Upper lobe of left lung (tissue), 6 donors: Measurements from ENCODE around the gene DR1. TPM values are rescaled to one million over a fixed set of nuclear protein-coding genes. Genes with fewer than 3 reads are reported as not detected.

ENCODE experiments used
- ATAC-seq, 2 donors: fragments of 200-7000 bp; cut with Tn5 transposase; one replicate each; pipeline ENCODE4 v1.9.1; 2022; ENCODE audit warnings: mild to moderate bottlenecking in 2 of 2, moderate library complexity in 2 of 2; ENCODE audit not compliant: low FRiP score in 2 of 2
- DNase-seq, 2 donors: peaks; one replicate each; pipeline ENCODE4 v3.0.0-alpha.2; 2019 to 2020
- H3K27ac ChIP-seq, 4 donors: fragments of 200-600 bp; sonication (generic); one replicate each; pipeline ENCODE4 v1.5.1; 2016 to 2019
- H3K27me3 ChIP-seq, 4 donors: fragments of 200-600 bp; sonication (generic); one replicate each; pipeline ENCODE4 v1.5.1; 2017 to 2019
- H3K36me3 ChIP-seq, 4 donors: fragments of 200-600 bp; sonication (generic); one replicate each; pipeline ENCODE4 v1.5.1; 2016 to 2019
- H3K4me1 ChIP-seq, 4 donors: fragments of 200-600 bp; sonication (generic); one replicate each; pipeline ENCODE4 v1.5.1; 2018 to 2019
- H3K4me3 ChIP-seq, 4 donors: fragments of 200-600 bp; sonication (generic); one replicate each; pipeline ENCODE4 v1.5.1; 2017 to 2019; ENCODE audit warnings: mild to moderate bottlenecking in 2 of 4, moderate library complexity in 1 of 4
- H3K9me3 ChIP-seq, 4 donors: fragments of 200-600 bp; sonication (generic); one replicate each; pipeline ENCODE4 v1.5.1; 2018 to 2019
- CTCF ChIP-seq, 6 experiments: fragments of 450-650 bp in 4 of 6; fragments of 200-600 bp in 2 of 6; sonication (generic) in 2 of 6; IDR thresholded peaks; one replicate each; pipeline ENCODE4 v1.5.1; 2016 to 2019; ENCODE audit warnings: antibody characterized with exemption in 6 of 6
- EP300 ChIP-seq, 4 donors: sonication (generic); formaldehyde crosslinking; IDR thresholded peaks; one replicate each; pipeline ENCODE4 v1.5.1; 2017; ENCODE audit warnings: antibody characterized with exemption in 4 of 4, control low read depth in 2 of 4
- POLR2A ChIP-seq, 4 donors: fragments of 450-650 bp; IDR thresholded peaks; one replicate each; pipeline ENCODE4 v1.5.1; 2016 to 2017; ENCODE audit warnings: antibody characterized with exemption in 4 of 4, mild to moderate bottlenecking in 2 of 4
- POLR2AphosphoS5 ChIP-seq, 2 donors: sonication (generic); formaldehyde crosslinking; IDR thresholded peaks; one replicate each; pipeline ENCODE4 v1.5.1; 2017; ENCODE audit warnings: antibody characterized with exemption in 2 of 2
- WGBS, 2 donors: methylation state at CpG; one replicate each; pipeline ENCODE4 v1.1.5; 2017 to 2018; 5-methylcytosine and 5-hydroxymethylcytosine counted together
- total RNA-seq, 6 donors: library from RNA; depleted of rRNA in 4 of 6; stranded (reverse); fragments of >200 nt in 4 of 6; gene quantifications; one replicate each; pipeline versions ENCODE4 v1.1.0 to v1.2.1, GENCODE V29; 2016 to 2021
- donor health status: DM: no; HTN: no; CAD: no; lungs with moderate emphysema.
- donor health status: DM: no; HTN: yes; CAD: no; lungs with severe emphysema.

Gene DR1
- total RNA-seq, 6 donors from 2014 or later, result 12.6 to 50.0 (median 41.3) TPM

GRCh38 chr1:93330196-93330595 lies 15.5 kb upstream of the DR1 start:
- Histone ChIP-seq H3K27me3 (no peaks in the 10 kb centered on the region), H3K4me1 (no peaks in the 10 kb centered on the region), H3K9me3 (no peaks in the 10 kb centered on the region), H3K27ac (no peak overlapping the region), H3K4me3 (no peak overlapping the region), H3K36me3 (no peaks in the 10 kb centered on the region)
- no peak for ATAC-seq
- WGBS, 2 donors, result 80 to 84% methylated on average over 1 of the region's 1 CpG
- no peak for DNase-seq
- TF ChIP-seq POLR2A (IDR thresholded peaks at IDR 0.05) (no peak), EP300 (IDR thresholded peaks at IDR 0.05) (no peak), POLR2AphosphoS5 (IDR thresholded peaks at IDR 0.05) (no peak), CTCF (IDR thresholded peaks at IDR 0.05) (no peak)

GRCh38 chr1:93330617-93331016 lies 15.1 kb upstream of the DR1 start:
- no peak for TF ChIP-seq CTCF (IDR thresholded peaks at IDR 0.05)
- no peak for TF ChIP-seq POLR2AphosphoS5 (IDR thresholded peaks at IDR 0.05)
- TF ChIP-seq POLR2A (IDR thresholded peaks at IDR 0.05), result no peak
- no peak for TF ChIP-seq EP300 (IDR thresholded peaks at IDR 0.05)
- H3K4me1 ChIP-seq, result no peaks in the 10 kb centered on the region
- ATAC-seq, result no peak
- no peaks in the 10 kb centered on the region for H3K36me3 ChIP-seq
- H3K4me3 ChIP-seq, result no peak overlapping the region
- H3K27me3 ChIP-seq, result no peaks in the 10 kb centered on the region
- H3K9me3 ChIP-seq, result no peaks in the 10 kb centered on the region
- WGBS, 2 donors, result 83 to 91% methylated on average over 3 of the region's 3 CpGs
- DNase-seq, result no peak
- no peak overlapping the region for H3K27ac ChIP-seq

GRCh38 chr1:93331412-93331811 lies 14.3 kb upstream of the DR1 start:
- DNase-seq (no peak), ATAC-seq (no peak)
- 87 to 97% methylated on average over 2 of the region's 2 CpGs for WGBS, 2 donors

GRCh38 chr1:93332368-93332767 lies 13.3 kb upstream of the DR1 start:
- H3K4me3 ChIP-seq, result no peak overlapping the region
- ATAC-seq, result no peak
- H3K27me3 ChIP-seq, result no peaks in the 10 kb centered on the region
- no peaks in the 10 kb centered on the region for H3K9me3 ChIP-seq
- no peaks in the 10 kb centered on the region for H3K36me3 ChIP-seq
- no peak for DNase-seq
- H3K4me1 ChIP-seq, result no peaks in the 10 kb centered on the region
- no peak for TF ChIP-seq POLR2AphosphoS5 (IDR thresholded peaks at IDR 0.05)
- 64 to 77% methylated on average over 1 of the region's 1 CpG for WGBS, 2 donors
- no peak overlapping the region for H3K27ac ChIP-seq

More at GRCh38 chr1:93331412-93331811, 14.3 kb upstream of the DR1 start:
- Histone ChIP-seq H3K36me3 (no peaks in the 10 kb centered on the region), H3K27ac (no peak overlapping the region), H3K9me3 (no peaks in the 10 kb centered on the region), H3K4me3 (no peak overlapping the region), H3K4me1 (no peaks in the 10 kb centered on the region), H3K27me3 (no peaks in the 10 kb centered on the region)
- no peak for TF ChIP-seq EP300 (IDR thresholded peaks at IDR 0.05)
- no peak for TF ChIP-seq POLR2A (IDR thresholded peaks at IDR 0.05)
- no peak for TF ChIP-seq CTCF (IDR thresholded peaks at IDR 0.05)
- TF ChIP-seq POLR2AphosphoS5 (IDR thresholded peaks at IDR 0.05), result no peak

GRCh38 chr1:93338387-93339146 lies 7.1 kb upstream of the DR1 start:
- DNase-seq (no peak), ATAC-seq (no peak)
- TF ChIP-seq POLR2AphosphoS5 (IDR thresholded peaks at IDR 0.05) (no peak), EP300 (IDR thresholded peaks at IDR 0.05) (no peak), POLR2A (IDR thresholded peaks at IDR 0.05) (no peak), CTCF (IDR thresholded peaks at IDR 0.05) (no peak)
- peaks cover 0 to 12% (median 5%) of the 10 kb centered on the region in 4 donors for H3K36me3 ChIP-seq
- no peak overlapping the region for H3K4me3 ChIP-seq
- H3K9me3 ChIP-seq, result no peaks in the 10 kb centered on the region
- no peaks in the 10 kb centered on the region for H3K4me1 ChIP-seq
- WGBS, 2 donors, result 74 to 92% methylated on average over 4 to 5 of the region's 5 CpGs
- no peaks in the 10 kb centered on the region for H3K27me3 ChIP-seq
- H3K27ac ChIP-seq, result no peak overlapping the region
